ENCODE data around the gene RNF133. TPM values are rescaled to one million over a fixed set of nuclear protein-coding genes. Genes with fewer than 3 reads are reported as not detected.

RNF133 gene, protein sequence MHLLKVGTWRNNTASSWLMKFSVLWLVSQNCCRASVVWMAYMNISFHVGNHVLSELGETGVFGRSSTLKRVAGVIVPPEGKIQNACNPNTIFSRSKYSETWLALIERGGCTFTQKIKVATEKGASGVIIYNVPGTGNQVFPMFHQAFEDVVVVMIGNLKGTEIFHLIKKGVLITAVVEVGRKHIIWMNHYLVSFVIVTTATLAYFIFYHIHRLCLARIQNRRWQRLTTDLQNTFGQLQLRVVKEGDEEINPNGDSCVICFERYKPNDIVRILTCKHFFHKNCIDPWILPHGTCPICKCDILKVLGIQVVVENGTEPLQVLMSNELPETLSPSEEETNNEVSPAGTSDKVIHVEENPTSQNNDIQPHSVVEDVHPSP
- not detected in 5 replicates for total RNA-seq (2022; extraction: Qiagen RNA extraction; ENCODE audit: low read depth)

DNA sequence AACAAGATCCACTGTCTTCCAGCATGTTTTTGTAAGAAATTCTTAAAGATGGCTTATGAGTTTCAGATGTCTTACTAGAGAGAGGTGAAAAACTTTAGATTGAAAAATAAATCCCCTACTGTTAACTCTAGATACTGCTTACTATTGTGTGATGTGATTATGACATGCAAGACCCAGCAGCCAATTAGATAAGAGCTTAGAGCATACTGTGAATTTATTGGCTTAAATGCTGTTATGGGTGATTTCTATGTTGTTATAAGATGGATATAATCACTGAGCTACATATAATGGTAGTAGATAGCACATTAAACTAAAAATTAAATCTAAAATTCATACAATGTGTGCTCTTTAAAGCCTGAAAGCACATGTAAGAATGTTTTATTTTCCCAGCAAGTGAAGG lies at the start of gene RNF133:
Gene RNF133, minus strand, starts transcription at position 101 of the 400 bp plus-strand sequence. CDS start 199 bp downstream, outside the sequence.

DNA sequence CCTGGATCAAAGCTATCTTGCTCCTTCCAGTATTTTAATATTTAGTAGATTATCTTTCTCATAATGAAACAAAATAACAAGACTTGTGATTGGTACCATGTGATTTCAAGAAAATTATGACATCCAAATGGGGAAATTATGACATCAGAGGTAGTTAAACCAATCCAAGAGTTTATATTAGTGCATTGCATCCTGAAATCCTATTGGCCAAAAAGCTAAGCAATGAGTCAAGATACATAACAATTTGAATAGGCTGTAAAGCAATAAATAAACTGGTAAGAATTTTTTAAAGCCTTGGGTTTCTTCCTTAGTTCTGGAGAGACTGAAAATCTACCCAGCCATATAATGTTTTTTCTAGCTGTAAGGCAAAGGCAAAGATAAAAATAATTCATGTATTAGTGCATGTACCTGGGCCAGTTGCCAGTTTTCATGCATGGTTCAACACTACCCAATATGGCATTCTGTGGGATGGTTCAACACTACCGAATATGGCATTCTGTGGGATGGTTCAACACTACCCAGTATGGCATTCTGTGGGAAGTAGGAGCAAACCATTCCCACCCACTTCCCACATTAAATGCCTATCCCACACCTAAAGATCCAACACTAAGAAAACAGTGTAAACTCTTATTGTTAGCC lies 4.1 kb upstream of the RNF133 start, which contains the start of gene RNF148:
Gene RNF148, minus strand, starts transcription at position 51 of the 639 bp plus-strand sequence. CDS start 172 bp downstream, outside the sequence.

Other genes starting within 250 kb of the RNF133 start
- not detected in 5 replicates for gene RNF148, start 3.8 kb upstream of the RNF133 start, total RNA-seq (2022; extraction: Qiagen RNA extraction; ENCODE audit: low read depth)
- 0.04 to 0.19 TPM (median 0.07 TPM) in 5 replicates for gene CADPS2, start 187.3 kb upstream of the RNF133 start, total RNA-seq (2022; extraction: Qiagen RNA extraction; ENCODE audit: low read depth)

Data from A549 treated with CpdA at 1 μM for 4 hours (cell line).